OCI-LY7 (cell line): Measurements from ENCODE around the gene CFAP97D2.
"Not testable (repeated sequence)": the region's sequence is repeated elsewhere in the genome, so short reads cannot be mapped to it uniquely, and the experiment has no call there.

ENCODE experiments used
- CTCF ChIP-seq: fragments of 200-600 bp; sonication (generic); conservative IDR thresholded peaks from 2 replicates; pipeline ENCODE4 v1.5.1; 2014; ENCODE audit warnings: mild to moderate bottlenecking, antibody characterized with exemption, low read length, moderate library complexity, mixed read lengths
- EZH2phosphoT487 ChIP-seq: fragments of 200-600 bp; sonication (generic); IDR thresholded peaks from 2 replicates; pipeline ENCODE4 v1.6.1; 2018; ENCODE audit warnings: low read depth, borderline replicate concordance, mild to moderate bottlenecking, mixed run types, antibody characterized with exemption, low read length, moderate library complexity, mixed read lengths

GRCh38 chr13:114133552-114133951 lies 45.5 kb upstream of the CFAP97D2 start:
- not testable (repeated sequence) for TF ChIP-seq CTCF, EZH2phosphoT487
